Cardiac muscle cell (in vitro differentiated cells and primary cell): ENCODE measurements around the gene ADGRA3. TPM values are rescaled to one million over a fixed set of nuclear protein-coding genes. Genes with fewer than 3 reads are reported as not detected.

Experiments used
- DNase-seq, 2 donors: peaks; one replicate each; pipeline versions ENCODE4 v3.0.0 to v3.0.0-alpha.2; 2010 to 2017; ENCODE audit warnings: low read depth in 1 of 2, low spot score in 1 of 2
- H3K27ac ChIP-seq: fragments of 200-600 bp; sonication (generic); 2 replicates; pipeline ENCODE4 v1.5.1; 2016
- H3K27me3 ChIP-seq: fragments of 200-600 bp; sonication (generic); 2 replicates; pipeline ENCODE4 v1.6.0; 2016; ENCODE audit warnings: control low read depth
- H3K36me3 ChIP-seq: fragments of 200-600 bp; sonication (generic); 2 replicates; pipeline ENCODE4 v1.5.1; 2016; ENCODE audit warnings: control low read depth
- H3K4me1 ChIP-seq: fragments of 200-600 bp; sonication (generic); 2 replicates; pipeline ENCODE4 v1.8.1; 2017; ENCODE audit warnings: low read depth, mild to moderate bottlenecking, mixed run types
- H3K4me3 ChIP-seq: fragments of 200-600 bp; sonication (generic); 2 replicates; pipeline ENCODE4 v1.5.1; 2016; ENCODE audit warnings: mild to moderate bottlenecking
- H3K9me3 ChIP-seq: fragments of 200-600 bp; sonication (generic); 2 replicates; pipeline ENCODE4 v1.5.1; 2017; ENCODE audit warnings: low read depth, mild to moderate bottlenecking, control low read depth
- CTCF ChIP-seq: IDR thresholded peaks from 2 replicates; pipeline ENCODE4 v1.5.1; 2012; ENCODE audit warnings: low read depth, mild to moderate bottlenecking, low read length
- polyA plus RNA-seq: library from polyadenylated mRNA; unstranded; fragments of >200 nt; fragmentation: Nextera tagmentation; extraction: Ambion mirVana; gene quantifications from 2 replicates; pipeline ENCODE4 v1.2.1, GENCODE V29; 2016
- total RNA-seq: library from RNA; depleted of rRNA; stranded (reverse); fragments of >200 nt; gene quantifications from 2 replicates; pipeline ENCODE4 v1.2.3, GENCODE V29; 2016

ADGRA3 gene
- total and polyA plus RNA-seq, 2 experiments from 2014 or later = 29.3 to 41.1 TPM

GRCh38 chr4:22501715-22502095, 14.2 kb downstream of the ADGRA3 start:
- no peak for DNase-seq
- no peak overlapping the region for H3K4me3 ChIP-seq
- no peaks in the 10 kb centered on the region for H3K27me3 ChIP-seq
- no peaks in the 10 kb centered on the region for H3K36me3 ChIP-seq
- H3K27ac ChIP-seq = no peak overlapping the region
- H3K4me1 ChIP-seq = no peaks in the 10 kb centered on the region
- TF ChIP-seq CTCF = no peak
- H3K9me3 ChIP-seq = no peaks in the 10 kb centered on the region

DNA sequence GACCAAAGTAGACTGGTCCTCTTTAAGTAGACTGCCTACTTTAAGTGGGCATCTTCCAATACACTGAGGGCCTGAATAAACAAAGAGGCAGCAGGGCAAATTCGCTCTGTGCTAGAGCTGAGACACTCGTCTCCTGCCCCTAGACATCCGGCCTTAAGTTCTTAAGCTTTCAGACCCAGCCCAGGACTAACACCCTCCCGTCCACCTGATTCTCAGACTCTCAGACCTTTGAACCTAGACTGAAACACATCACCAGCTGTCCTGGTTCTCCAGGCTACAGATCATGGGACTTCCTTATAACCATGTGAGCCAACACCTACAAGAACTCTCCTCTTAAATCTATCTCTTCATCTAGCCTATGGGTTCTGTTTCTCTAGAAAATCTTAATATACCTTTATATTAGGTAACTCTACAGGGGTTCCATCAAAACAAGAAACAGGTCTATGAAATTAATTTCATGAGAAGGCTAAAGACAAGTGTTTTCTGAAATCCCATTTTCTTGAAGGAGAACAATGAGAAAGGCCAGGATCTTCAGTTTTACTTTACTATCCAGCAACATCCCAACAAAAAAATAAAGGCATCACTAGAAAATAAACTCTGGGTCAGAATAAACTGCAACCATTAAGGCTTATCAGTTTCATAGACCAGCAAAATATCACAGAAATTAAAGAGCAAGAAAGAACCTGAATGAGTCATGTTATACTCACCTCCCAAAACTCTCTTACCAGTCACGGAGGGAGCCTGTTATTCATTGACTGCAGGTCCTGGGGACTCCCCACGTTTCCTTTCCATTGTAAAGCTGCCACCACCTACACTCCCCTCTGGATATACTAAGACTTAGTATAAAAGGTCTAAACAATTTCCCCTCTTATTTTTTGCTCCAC, 14.8 kb downstream of the ADGRA3 start:
- no peaks in the 10 kb centered on the region for H3K27me3 ChIP-seq
- H3K4me3 ChIP-seq = no peak overlapping the region
- no peak for DNase-seq
- H3K27ac ChIP-seq = peak overlapping the region; percentile 36
- H3K36me3 ChIP-seq = no peaks in the 10 kb centered on the region
- TF ChIP-seq CTCF = no peak
- H3K4me1 ChIP-seq = no peaks in the 10 kb centered on the region
- H3K9me3 ChIP-seq = no peaks in the 10 kb centered on the region

- Histone ChIP-seq H3K27me3 (no peaks in the 10 kb centered on the region), H3K4me3 (no peak overlapping the region), H3K4me1 (no peaks in the 10 kb centered on the region), H3K27ac (peak overlapping the region; percentile 36), H3K9me3 (no peaks in the 10 kb centered on the region), H3K36me3 (no peaks in the 10 kb centered on the region)
- TF ChIP-seq CTCF = no peak
- no peak for DNase-seq
These were observed 15.7 kb downstream of the ADGRA3 start for GRCh38 chr4:22500128-22500611.

- DNase-seq = no peak
- TF ChIP-seq CTCF = no peak
- Histone ChIP-seq H3K4me3 (no peak overlapping the region), H3K4me1 (no peaks in the 10 kb centered on the region), H3K27me3 (no peaks in the 10 kb centered on the region), H3K36me3 (no peaks in the 10 kb centered on the region), H3K27ac (no peak overlapping the region), H3K9me3 (no peaks in the 10 kb centered on the region)
These were observed 17.0 kb downstream of the ADGRA3 start for GRCh38 chr4:22498866-22499265.

- H3K27ac ChIP-seq = no peak overlapping the region
- no peaks in the 10 kb centered on the region for H3K27me3 ChIP-seq
- DNase-seq = no peak
- H3K9me3 ChIP-seq = no peaks in the 10 kb centered on the region
- H3K36me3 ChIP-seq = no peaks in the 10 kb centered on the region
- no peaks in the 10 kb centered on the region for H3K4me1 ChIP-seq
- no peak for TF ChIP-seq CTCF
- H3K4me3 ChIP-seq = no peak overlapping the region
These were observed 19.6 kb downstream of the ADGRA3 start for GRCh38 chr4:22496165-22496813.
